Left forelimb (tissue), 1 donor: ENCODE data around the gene POLE4.

Source experiments
- DNase-seq: peaks from one replicate; pipeline ENCODE4 v3.0.0-alpha.2; 2018; ENCODE audit warnings: low spot score

Gene POLE4

DNA sequence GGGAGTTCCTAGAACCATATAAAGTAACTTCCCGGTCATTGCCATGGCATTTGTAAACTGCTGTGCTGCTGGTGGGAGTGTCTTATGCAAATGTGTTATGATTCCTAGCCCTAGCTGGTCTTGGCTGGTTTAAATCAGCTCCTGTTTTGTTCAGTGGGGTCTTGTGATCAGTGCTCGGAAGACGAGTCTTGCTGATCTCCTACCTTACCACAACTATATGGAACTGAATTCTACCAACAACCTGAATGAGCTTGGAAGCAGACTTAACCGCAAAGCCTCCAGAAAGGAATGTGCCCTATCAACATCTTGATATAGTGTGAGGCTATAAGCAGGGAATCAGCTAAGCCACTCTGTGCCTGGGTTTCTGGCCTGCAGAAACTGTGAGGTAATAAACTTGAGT lies 33.5 kb downstream of the POLE4 start:
- DNase-seq, result no peak

DNA sequence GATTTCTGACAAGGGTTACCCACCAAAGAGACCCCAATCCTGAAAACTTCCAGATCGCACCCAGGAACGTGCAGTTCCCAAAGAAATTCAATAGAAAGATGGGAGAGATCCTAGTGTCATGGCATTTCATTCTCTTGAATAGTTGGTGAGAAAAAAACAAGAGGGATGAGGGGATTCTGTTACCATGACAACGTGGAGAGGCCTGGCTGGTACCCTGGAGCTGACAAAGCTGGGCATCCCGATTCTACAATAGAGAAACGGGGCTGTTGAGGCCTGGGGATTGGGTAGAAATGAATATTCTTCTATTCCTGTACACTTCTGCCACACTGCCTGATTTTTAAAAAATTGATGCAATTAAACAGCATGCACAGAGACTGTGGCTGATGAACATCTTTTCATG lies 41.0 kb downstream of the POLE4 start:
- DNase-seq, result no peak

DNA sequence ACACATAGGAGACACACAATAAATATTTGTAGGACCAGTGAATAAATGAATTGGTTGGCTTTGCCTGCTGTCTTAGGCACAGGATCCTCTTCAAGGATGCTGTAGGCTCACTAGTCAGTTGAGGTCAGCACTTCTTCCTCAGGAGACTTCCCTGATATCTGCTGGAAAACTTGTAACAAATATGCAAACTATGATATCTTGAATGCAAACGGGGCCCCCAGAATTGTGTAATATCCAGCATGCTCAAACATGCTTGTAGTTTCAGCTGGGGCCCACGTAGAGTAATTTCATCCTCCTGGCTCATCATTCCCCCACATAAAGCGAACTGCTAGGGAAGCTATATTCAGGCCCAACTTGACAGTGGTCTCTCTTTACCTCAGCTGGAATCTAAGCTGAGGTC lies 43.6 kb downstream of the POLE4 start:
- DNase-seq, result no peak

DNA sequence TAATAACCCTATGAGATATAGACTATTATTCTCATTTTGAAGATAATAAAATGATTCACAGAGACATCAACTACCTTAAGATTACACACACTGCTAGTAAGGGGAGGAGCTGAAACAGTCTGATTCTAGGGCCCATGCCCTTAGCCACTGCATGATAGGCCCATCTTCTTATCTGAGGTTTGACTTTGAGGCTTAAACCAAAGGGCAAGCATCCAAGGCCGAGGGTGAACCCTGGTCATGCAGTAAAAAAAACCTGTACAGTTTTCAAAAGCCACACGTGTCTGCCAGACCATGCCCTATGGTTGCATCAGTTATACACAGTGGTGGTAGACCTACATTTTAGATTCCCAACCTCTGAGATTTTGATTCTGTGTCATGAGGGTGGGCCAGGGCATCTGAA lies 44.8 kb downstream of the POLE4 start:
- no peak for DNase-seq

DNA sequence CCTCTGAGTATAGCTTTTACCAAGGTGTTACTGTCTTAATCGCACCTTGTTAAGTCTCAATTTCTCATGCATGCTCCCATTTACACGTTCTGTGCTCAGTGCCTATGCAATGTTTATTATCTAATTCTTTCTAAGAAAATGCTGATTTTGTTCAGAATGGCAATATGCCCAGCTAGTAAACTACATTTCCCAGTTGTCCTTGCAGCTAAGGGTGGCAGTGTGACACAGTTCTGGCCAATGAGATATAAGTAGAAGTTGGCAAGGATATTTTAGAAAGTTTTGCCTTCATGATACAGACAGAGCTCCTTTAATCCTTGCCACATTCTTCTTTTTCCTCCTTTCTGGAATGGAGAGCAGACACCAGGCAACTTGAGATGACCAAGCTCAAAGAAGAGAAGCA lies 45.3 kb downstream of the POLE4 start:
- DNase-seq, result no peak

DNA sequence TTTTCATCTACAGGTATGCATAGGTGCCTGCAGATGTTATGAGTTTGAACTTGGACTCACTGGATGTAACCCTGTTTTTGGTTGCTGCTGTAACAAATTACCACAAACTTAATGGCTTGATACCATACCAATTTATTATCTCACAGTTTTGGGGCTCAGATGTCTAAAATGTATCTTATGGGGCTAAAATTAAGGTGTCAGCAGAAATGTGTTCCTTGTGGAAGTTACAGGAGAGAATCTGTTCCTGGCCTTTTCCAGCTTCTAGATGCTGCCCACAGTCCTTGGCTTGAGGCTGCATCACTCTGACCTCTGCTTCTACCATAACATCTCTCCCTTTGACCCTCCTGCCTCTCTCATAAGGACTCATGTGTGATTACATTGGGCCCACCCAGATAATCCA lies 47.6 kb downstream of the POLE4 start:
- DNase-seq, result no peak

DNA sequence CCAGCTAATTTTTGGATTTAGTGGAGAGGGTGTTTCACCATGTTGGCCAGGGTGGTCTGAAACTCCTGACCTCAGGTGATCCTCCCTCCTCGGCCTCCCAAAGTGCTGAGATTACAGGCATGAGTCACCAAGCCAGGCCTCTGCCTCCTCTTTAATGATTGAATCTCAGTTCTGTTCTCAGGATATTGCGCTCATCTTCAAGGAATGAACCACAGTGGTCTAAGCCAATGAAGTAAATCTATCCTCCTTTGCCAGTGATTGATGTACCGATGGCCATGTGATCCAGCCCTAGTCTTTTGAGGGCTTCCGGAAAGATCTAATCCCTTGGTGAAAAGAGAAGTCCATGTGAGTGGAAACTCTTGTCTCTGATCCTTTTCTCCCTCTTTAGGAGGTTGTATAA lies 48.6 kb downstream of the POLE4 start:
- no peak for DNase-seq

DNA sequence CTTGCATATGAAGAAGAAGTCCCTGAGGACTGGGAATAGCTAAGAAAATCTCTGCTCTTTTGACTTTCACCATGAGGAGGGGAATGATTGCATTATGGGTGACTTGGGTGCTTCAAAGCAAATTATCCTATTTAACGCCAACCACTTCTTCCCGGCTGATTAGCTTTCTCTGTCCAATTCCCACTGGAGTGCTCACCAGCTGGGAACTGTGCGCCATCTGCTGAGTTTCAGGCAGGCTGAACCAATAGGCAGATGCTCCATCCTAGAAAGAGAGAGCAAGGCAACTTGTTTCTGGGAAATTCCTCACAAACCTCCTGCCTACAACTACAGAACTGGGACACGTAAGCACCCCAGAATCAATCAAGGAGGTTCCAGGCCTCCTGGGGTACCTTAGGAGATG lies 49.4 kb downstream of the POLE4 start:
- DNase-seq, result no peak

DNA sequence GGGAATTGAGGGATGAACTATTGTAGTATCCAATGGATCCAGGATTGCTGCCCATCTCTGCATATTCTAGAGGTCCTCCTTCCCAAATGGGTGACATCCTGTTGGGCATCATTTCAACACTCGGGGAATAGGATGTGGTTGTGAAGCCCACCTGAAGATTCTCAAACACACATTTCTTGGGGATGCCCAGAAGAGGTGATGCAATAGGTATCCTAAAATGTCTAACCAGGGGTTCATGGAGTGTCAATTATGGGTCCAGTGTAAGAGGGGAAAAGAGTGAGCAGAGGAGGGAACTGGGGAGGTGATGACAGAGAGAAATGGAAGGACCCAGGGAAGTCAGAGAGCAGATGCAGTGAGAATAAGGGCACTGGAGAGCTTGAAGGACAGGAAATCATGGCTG lies 52.1 kb downstream of the POLE4 start:
- DNase-seq, result no peak

DNA sequence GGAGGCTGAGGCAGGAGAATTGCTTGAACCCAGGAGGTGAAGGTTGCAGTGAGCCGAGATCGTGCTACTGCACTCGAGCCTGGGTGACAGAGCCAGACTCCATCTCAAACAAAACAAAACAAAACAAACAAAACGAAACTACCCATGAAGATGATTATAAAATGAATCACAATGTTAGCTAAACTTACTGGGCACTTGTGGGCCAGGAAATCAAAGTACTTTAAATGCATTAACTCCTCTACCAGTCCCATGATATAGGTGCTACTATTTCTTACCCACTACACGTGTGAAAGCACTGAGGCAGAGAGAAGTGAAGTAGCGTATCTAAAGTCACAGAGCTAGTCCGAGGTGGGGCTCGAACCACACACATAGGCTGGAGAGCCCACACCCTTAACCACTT lies 53.6 kb downstream of the POLE4 start:
- no peak for DNase-seq

DNA sequence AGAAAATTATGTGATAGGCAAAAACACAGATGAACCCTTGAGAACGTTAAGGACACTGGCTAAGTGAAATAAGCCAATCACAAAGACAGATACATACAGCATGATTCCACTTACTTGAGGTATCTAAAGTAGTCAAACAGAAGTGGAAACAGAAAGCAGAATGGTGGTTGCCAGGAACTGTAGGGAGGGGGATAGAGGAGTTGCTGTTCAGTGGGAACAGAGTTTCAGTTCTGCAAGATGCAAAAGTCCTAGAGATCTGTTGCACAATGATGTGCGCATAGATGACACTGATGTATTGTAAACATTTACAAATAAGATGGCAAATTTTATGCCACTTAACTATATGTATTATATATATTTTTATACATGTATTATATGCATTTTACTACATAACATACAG lies 59.7 kb downstream of the POLE4 start:
- no peak for DNase-seq
